ENCODE measurements around the gene RER1.

Gene RER1

GRCh38 chr1:2425892-2426291 is 34.3 kb downstream of the RER1 start:
- no peak overlapping the region for H3K4me3 ChIP-seq (ENCODE audit: extremely low read depth, insufficient read depth, low read length, poor library complexity, severe bottlenecking)
- peaks cover 7% of the 10 kb centered on the region for H3K9me3 ChIP-seq (ENCODE audit: control insufficient read depth, low read length)
- H3K27ac ChIP-seq (ENCODE audit: low read depth, low read length, severe bottlenecking) = no peak overlapping the region
- 93 to 95% methylated on average over 11 of the region's 11 CpGs for WGBS, 2 experiments (ENCODE audit: insufficient coverage in 2 of 2)
- H3K4me1 ChIP-seq (ENCODE audit: control insufficient read depth, insufficient read depth, low read length, poor library complexity, severe bottlenecking) = no peaks in the 10 kb centered on the region
- no peaks in the 10 kb centered on the region for H3K36me3 ChIP-seq (ENCODE audit: control insufficient read depth, insufficient read depth, low read length)

- 82 to 84% methylated on average over 13 to 18 of the region's 18 CpGs for WGBS, 2 experiments (ENCODE audit: insufficient coverage in 2 of 2)
- no peaks in the 10 kb centered on the region for H3K4me1 ChIP-seq (ENCODE audit: control insufficient read depth, insufficient read depth, low read length, poor library complexity, severe bottlenecking)
- no peak overlapping the region for H3K4me3 ChIP-seq (ENCODE audit: extremely low read depth, insufficient read depth, low read length, poor library complexity, severe bottlenecking)
- no peaks in the 10 kb centered on the region for H3K36me3 ChIP-seq (ENCODE audit: control insufficient read depth, insufficient read depth, low read length)
- no peak overlapping the region for H3K27ac ChIP-seq (ENCODE audit: low read depth, low read length, severe bottlenecking)
- H3K9me3 ChIP-seq (ENCODE audit: control insufficient read depth, low read length) = peaks cover 7% of the 10 kb centered on the region
These were observed 34.9 kb downstream of the RER1 start for GRCh38 chr1:2426540-2426939.

- Histone ChIP-seq H3K9me3 (ENCODE audit: control insufficient read depth, low read length) (peaks cover 7% of the 10 kb centered on the region), H3K4me3 (ENCODE audit: extremely low read depth, insufficient read depth, low read length, poor library complexity, severe bottlenecking) (no peak overlapping the region), H3K4me1 (ENCODE audit: control insufficient read depth, insufficient read depth, low read length, poor library complexity, severe bottlenecking) (no peaks in the 10 kb centered on the region), H3K27ac (ENCODE audit: low read depth, low read length, severe bottlenecking) (no peak overlapping the region), H3K36me3 (ENCODE audit: control insufficient read depth, insufficient read depth, low read length) (no peaks in the 10 kb centered on the region)
- 81 to 88% methylated on average over 15 to 16 of the region's 18 CpGs for WGBS, 2 experiments (ENCODE audit: insufficient coverage in 2 of 2)
These were observed 35.4 kb downstream of the RER1 start for GRCh38 chr1:2427051-2427450.

GRCh38 chr1:2427976-2428375 is 36.3 kb downstream of the RER1 start:
- Histone ChIP-seq H3K36me3 (ENCODE audit: control insufficient read depth, insufficient read depth, low read length) (no peaks in the 10 kb centered on the region), H3K4me1 (ENCODE audit: control insufficient read depth, insufficient read depth, low read length, poor library complexity, severe bottlenecking) (no peaks in the 10 kb centered on the region), H3K9me3 (ENCODE audit: control insufficient read depth, low read length) (peaks cover 2% of the 10 kb centered on the region), H3K27ac (ENCODE audit: low read depth, low read length, severe bottlenecking) (no peak overlapping the region), H3K4me3 (ENCODE audit: extremely low read depth, insufficient read depth, low read length, poor library complexity, severe bottlenecking) (no peak overlapping the region)
- 90 to 94% methylated on average over 8 to 10 of the region's 10 CpGs for WGBS, 2 experiments (ENCODE audit: insufficient coverage in 2 of 2)

GRCh38 chr1:2428490-2428889 is 36.8 kb downstream of the RER1 start:
- Histone ChIP-seq H3K4me1 (ENCODE audit: control insufficient read depth, insufficient read depth, low read length, poor library complexity, severe bottlenecking) (no peaks in the 10 kb centered on the region), H3K36me3 (ENCODE audit: control insufficient read depth, insufficient read depth, low read length) (no peaks in the 10 kb centered on the region), H3K4me3 (ENCODE audit: extremely low read depth, insufficient read depth, low read length, poor library complexity, severe bottlenecking) (no peak overlapping the region), H3K27ac (ENCODE audit: low read depth, low read length, severe bottlenecking) (no peak overlapping the region), H3K9me3 (ENCODE audit: control insufficient read depth, low read length) (no peaks in the 10 kb centered on the region)
- 94 to 95% methylated on average over 25 to 28 of the region's 28 CpGs for WGBS, 2 experiments (ENCODE audit: insufficient coverage in 2 of 2)

- H3K36me3 ChIP-seq (ENCODE audit: control insufficient read depth, insufficient read depth, low read length) = no peaks in the 10 kb centered on the region
- H3K9me3 ChIP-seq (ENCODE audit: control insufficient read depth, low read length) = no peaks in the 10 kb centered on the region
- H3K4me1 ChIP-seq (ENCODE audit: control insufficient read depth, insufficient read depth, low read length, poor library complexity, severe bottlenecking) = no peaks in the 10 kb centered on the region
- 87 to 93% methylated on average over 14 to 20 of the region's 20 CpGs for WGBS, 2 experiments (ENCODE audit: insufficient coverage in 2 of 2)
- no peak overlapping the region for H3K27ac ChIP-seq (ENCODE audit: low read depth, low read length, severe bottlenecking)
- H3K4me3 ChIP-seq (ENCODE audit: extremely low read depth, insufficient read depth, low read length, poor library complexity, severe bottlenecking) = no peak overlapping the region
These were observed 38.3 kb downstream of the RER1 start for GRCh38 chr1:2429780-2430591.

- no peak overlapping the region for H3K4me3 ChIP-seq (ENCODE audit: extremely low read depth, insufficient read depth, low read length, poor library complexity, severe bottlenecking)
- WGBS, 2 experiments (ENCODE audit: insufficient coverage in 2 of 2) = 78 to 87% methylated on average over 5 to 9 of the region's 10 CpGs
- no peaks in the 10 kb centered on the region for H3K36me3 ChIP-seq (ENCODE audit: control insufficient read depth, insufficient read depth, low read length)
- no peaks in the 10 kb centered on the region for H3K9me3 ChIP-seq (ENCODE audit: control insufficient read depth, low read length)
- H3K4me1 ChIP-seq (ENCODE audit: control insufficient read depth, insufficient read depth, low read length, poor library complexity, severe bottlenecking) = no peaks in the 10 kb centered on the region
- no peak overlapping the region for H3K27ac ChIP-seq (ENCODE audit: low read depth, low read length, severe bottlenecking)
These were observed 38.9 kb downstream of the RER1 start for GRCh38 chr1:2430592-2430973.

GRCh38 chr1:2431103-2431502 is 39.5 kb downstream of the RER1 start:
- Histone ChIP-seq H3K4me3 (ENCODE audit: extremely low read depth, insufficient read depth, low read length, poor library complexity, severe bottlenecking) (no peak overlapping the region), H3K9me3 (ENCODE audit: control insufficient read depth, low read length) (no peaks in the 10 kb centered on the region), H3K4me1 (ENCODE audit: control insufficient read depth, insufficient read depth, low read length, poor library complexity, severe bottlenecking) (no peaks in the 10 kb centered on the region), H3K36me3 (ENCODE audit: control insufficient read depth, insufficient read depth, low read length) (no peaks in the 10 kb centered on the region), H3K27ac (ENCODE audit: low read depth, low read length, severe bottlenecking) (no peak overlapping the region)
- 88 to 94% methylated on average over 7 to 16 of the region's 16 CpGs for WGBS, 2 experiments (ENCODE audit: insufficient coverage in 2 of 2)

GRCh38 chr1:2431518-2431917 is 39.9 kb downstream of the RER1 start:
- no peaks in the 10 kb centered on the region for H3K9me3 ChIP-seq (ENCODE audit: control insufficient read depth, low read length)
- H3K36me3 ChIP-seq (ENCODE audit: control insufficient read depth, insufficient read depth, low read length) = no peaks in the 10 kb centered on the region
- H3K4me3 ChIP-seq (ENCODE audit: extremely low read depth, insufficient read depth, low read length, poor library complexity, severe bottlenecking) = no peak overlapping the region
- 66 to 67% methylated on average over 3 to 5 of the region's 10 CpGs for WGBS, 2 experiments (ENCODE audit: insufficient coverage in 2 of 2)
- H3K27ac ChIP-seq (ENCODE audit: low read depth, low read length, severe bottlenecking) = no peak overlapping the region
- H3K4me1 ChIP-seq (ENCODE audit: control insufficient read depth, insufficient read depth, low read length, poor library complexity, severe bottlenecking) = no peaks in the 10 kb centered on the region

- WGBS, 2 experiments (ENCODE audit: insufficient coverage in 2 of 2) = 65 to 66% methylated on average over 10 to 12 of the region's 16 CpGs
- no peaks in the 10 kb centered on the region for H3K9me3 ChIP-seq (ENCODE audit: control insufficient read depth, low read length)
- H3K4me1 ChIP-seq (ENCODE audit: control insufficient read depth, insufficient read depth, low read length, poor library complexity, severe bottlenecking) = no peaks in the 10 kb centered on the region
- no peaks in the 10 kb centered on the region for H3K36me3 ChIP-seq (ENCODE audit: control insufficient read depth, insufficient read depth, low read length)
- H3K4me3 ChIP-seq (ENCODE audit: extremely low read depth, insufficient read depth, low read length, poor library complexity, severe bottlenecking) = no peak overlapping the region
- no peak overlapping the region for H3K27ac ChIP-seq (ENCODE audit: low read depth, low read length, severe bottlenecking)
These were observed 40.8 kb downstream of the RER1 start for GRCh38 chr1:2432441-2432844.

GRCh38 chr1:2433196-2433595 is 41.6 kb downstream of the RER1 start:
- H3K4me3 ChIP-seq (ENCODE audit: extremely low read depth, insufficient read depth, low read length, poor library complexity, severe bottlenecking) = no peak overlapping the region
- no peaks in the 10 kb centered on the region for H3K4me1 ChIP-seq (ENCODE audit: control insufficient read depth, insufficient read depth, low read length, poor library complexity, severe bottlenecking)
- no peaks in the 10 kb centered on the region for H3K9me3 ChIP-seq (ENCODE audit: control insufficient read depth, low read length)
- no peaks in the 10 kb centered on the region for H3K36me3 ChIP-seq (ENCODE audit: control insufficient read depth, insufficient read depth, low read length)
- no peak overlapping the region for H3K27ac ChIP-seq (ENCODE audit: low read depth, low read length, severe bottlenecking)
- WGBS, 2 experiments (ENCODE audit: insufficient coverage in 2 of 2) = 88 to 92% methylated on average over 10 to 12 of the region's 13 CpGs
